IMR-90 (cell line): ENCODE data around the gene ATXN1. TPM values are rescaled to one million over a fixed set of nuclear protein-coding genes. Genes with fewer than 3 reads are reported as not detected.

Experiments used
- ATAC-seq: fragments of 200-7000 bp; cut with Tn5 transposase; 2 replicates; pipeline ENCODE4 v1.9.1; 2020; ENCODE audit warnings: low read depth, mild to moderate bottlenecking, moderate library complexity
- BruUV-seq: library from RNA; stranded (reverse); fragments of 400-500 nt; replicated peaks from 2 replicates; lab custom pipeline; 2021; lab: Mats Ljungman, UMichigan
- CTCF ChIA-PET: fragments of 300-600 bp; formaldehyde crosslinking; extraction: SDS; loops from one replicate; lab custom pipeline; 2021; ENCODE audit warnings: antibody characterized with exemption; lab: Yijun Ruan, JAX
- POLR2A ChIA-PET: fragments of 300-600 bp; sonication (Branson Sonifier 250); formaldehyde crosslinking; loops from one replicate; lab custom pipeline; 2022; ENCODE audit warnings: antibody characterized with exemption; ENCODE audit not compliant: unreplicated experiment; lab: Charles Lee
- DNase-seq: peaks from one replicate; pipeline ENCODE4 v3.0.0; 2013
- H2AFZ ChIP-seq: replicated peaks from 2 replicates; pipeline ENCODE3; 2013; ENCODE audit warnings: low read length, mild to moderate bottlenecking; ENCODE audit not compliant: poor library complexity
- H2AK5ac ChIP-seq: 2 replicates; pipeline ENCODE4 v1.6.1; 2013; ENCODE audit warnings: low read depth, low read length, inconsistent platforms
- H2AK9ac ChIP-seq: replicated peaks from 2 replicates; pipeline ENCODE3; 2013; ENCODE audit warnings: mild to moderate bottlenecking, low read depth, low read length, moderate library complexity; ENCODE audit not compliant: poor library complexity
- H2BK120ac ChIP-seq: 2 replicates; pipeline ENCODE4 v1.6.1; 2013; ENCODE audit warnings: low read depth, low read length, inconsistent platforms
- H2BK15ac ChIP-seq: 3 replicates; pipeline ENCODE4 v1.6.1; 2013; ENCODE audit warnings: low read depth, low read length, inconsistent platforms
- H2BK20ac ChIP-seq: 2 replicates; pipeline ENCODE4 v1.6.1; 2013; ENCODE audit warnings: low read depth, mild to moderate bottlenecking, inconsistent platforms, low read length, moderate library complexity
- H2BK5ac ChIP-seq: 2 replicates; pipeline ENCODE4 v1.6.1; 2013; ENCODE audit warnings: mild to moderate bottlenecking, low read depth, low read length, inconsistent platforms; ENCODE audit not compliant: poor library complexity, severe bottlenecking
- H3K14ac ChIP-seq: replicated peaks from 2 replicates; pipeline ENCODE4 v1.6.1; 2013; ENCODE audit warnings: low read depth, low read length, inconsistent platforms
- H3K18ac ChIP-seq: 2 replicates; pipeline ENCODE4 v1.6.1; 2013; ENCODE audit warnings: low read depth, low read length, control low read depth
- H3K23ac ChIP-seq: 2 replicates; pipeline ENCODE4 v1.6.1; 2013; ENCODE audit warnings: low read depth, low read length, inconsistent platforms
- H3K27ac ChIP-seq: 2 replicates; pipeline ENCODE4 v1.5.1; 2013; ENCODE audit warnings: mild to moderate bottlenecking, control low read depth, low read length; ENCODE audit not compliant: insufficient read depth
- H3K27me3 ChIP-seq: 2 replicates; pipeline ENCODE4 v1.6.1; 2013; ENCODE audit warnings: low read length; ENCODE audit not compliant: control insufficient read depth, insufficient read depth
- H3K36me3 ChIP-seq: 2 replicates; pipeline ENCODE4 v1.6.1; 2013; ENCODE audit warnings: low read length, mixed read lengths; ENCODE audit not compliant: control insufficient read depth, insufficient read depth
- H3K4ac ChIP-seq: 2 replicates; pipeline ENCODE4 v1.6.1; 2013; ENCODE audit warnings: low read depth, low read length, inconsistent platforms
- H3K4me1 ChIP-seq: 2 replicates; pipeline ENCODE4 v1.6.1; 2013; ENCODE audit warnings: low read length, mixed read lengths; ENCODE audit not compliant: control insufficient read depth, insufficient read depth
- H3K4me2 ChIP-seq: 2 replicates; pipeline ENCODE4 v1.6.1; 2013; ENCODE audit warnings: low read depth, mild to moderate bottlenecking, control low read depth, low read length, moderate library complexity
- H3K4me3 ChIP-seq: 2 replicates; pipeline ENCODE4 v1.5.1; 2013; ENCODE audit warnings: low read depth, mild to moderate bottlenecking, control low read depth, low read length, moderate library complexity; ENCODE audit not compliant: insufficient read depth
- H3K56ac ChIP-seq: 2 replicates; pipeline ENCODE4 v1.6.1; 2013; ENCODE audit warnings: low read length, inconsistent platforms; ENCODE audit not compliant: insufficient read depth; ENCODE audit errors: extremely low read depth
- H3K79me1 ChIP-seq, 2 experiments: 2 replicates each; pipeline ENCODE4 v1.6.1; 2013; ENCODE audit warnings: low read length in 2 of 2, inconsistent platforms in 1 of 2, low read depth in 1 of 2
- H3K9ac ChIP-seq: 2 replicates; pipeline ENCODE4 v1.6.1; 2013; ENCODE audit warnings: low read depth, low read length, control low read depth
- H3K9me1 ChIP-seq: 2 replicates; pipeline ENCODE4 v1.6.1; 2013; ENCODE audit warnings: low read length, inconsistent platforms; ENCODE audit not compliant: insufficient read depth
- H3K9me3 ChIP-seq: 2 replicates; pipeline ENCODE4 v1.6.1; 2013; ENCODE audit warnings: low read length; ENCODE audit not compliant: control insufficient read depth, insufficient read depth
- H4K20me1 ChIP-seq: 2 replicates; pipeline ENCODE4 v1.6.1; 2013; ENCODE audit warnings: low read length, inconsistent platforms; ENCODE audit not compliant: insufficient read depth
- H4K5ac ChIP-seq: 2 replicates; pipeline ENCODE4 v1.6.1; 2013; ENCODE audit warnings: mild to moderate bottlenecking, low read depth, low read length, control low read depth
- H4K8ac ChIP-seq, 2 experiments: 2 replicates each; pipeline ENCODE4 v1.6.1; 2013; ENCODE audit warnings: low read depth in 2 of 2, low read length in 2 of 2, control low read depth in 1 of 2, inconsistent platforms in 1 of 2
- H4K91ac ChIP-seq: 2 replicates; pipeline ENCODE4 v1.6.1; 2013; ENCODE audit warnings: low read depth, low read length, inconsistent platforms; ENCODE audit not compliant: insufficient read depth
- BHLHE40 ChIP-seq: fragments of 150-350 bp; IDR thresholded peaks from 2 replicates; pipeline ENCODE4 v1.6.1; 2016; ENCODE audit warnings: mild to moderate bottlenecking, low read depth, low read length
- CEBPB ChIP-seq: IDR thresholded peaks from 2 replicates; pipeline ENCODE4 v1.6.1; 2012; ENCODE audit warnings: low read depth, low read length, improper control_type of control experiment
- MAFK ChIP-seq: IDR thresholded peaks from 2 replicates; pipeline ENCODE4 v1.6.1; 2012; ENCODE audit warnings: low read depth, low read length, improper control_type of control experiment
- MAZ ChIP-seq: IDR thresholded peaks from 2 replicates; pipeline ENCODE4 v1.6.1; 2012; ENCODE audit warnings: low read depth, mild to moderate bottlenecking, low read length, improper control_type of control experiment, moderate library complexity, borderline replicate concordance
- NFE2L2 ChIP-seq: fragments of 150-350 bp; IDR thresholded peaks from 2 replicates; pipeline ENCODE4 v1.6.1; 2016; ENCODE audit warnings: low read depth, mild to moderate bottlenecking, low read length
- POLR2A ChIP-seq: IDR thresholded peaks from 2 replicates; pipeline ENCODE4 v1.6.1; 2012; ENCODE audit warnings: mild to moderate bottlenecking, low read depth, low read length
- RCOR1 ChIP-seq: IDR thresholded peaks from 2 replicates; pipeline ENCODE4 v1.6.1; 2012; ENCODE audit warnings: mild to moderate bottlenecking, low read length, improper control_type of control experiment; ENCODE audit not compliant: insufficient replicate concordance
- SMC3 ChIP-seq: fragments of 150-350 bp; IDR thresholded peaks from 2 replicates; pipeline ENCODE4 v1.6.1; 2016; ENCODE audit warnings: low read depth, mild to moderate bottlenecking, antibody characterized with exemption, low read length, moderate library complexity
- WGBS, 2 experiments: methylation state at CpG; one replicate each; pipeline versions ENCODE4 v1.1.5 to v1.1.7; 2013; ENCODE audit warnings: missing lambda C conversion rate in 2 of 2; ENCODE audit not compliant: insufficient read length in 1 of 2; ENCODE audit errors: extremely low coverage in 2 of 2; 5-methylcytosine and 5-hydroxymethylcytosine counted together
- dilution Hi-C: fragments of 300-500 bp; cut with HindIII; formaldehyde crosslinking; loops from one replicate; pipeline ENCODE4 v1.14.3; 2018; ENCODE audit warnings: low sequenced_read_pairs; ENCODE audit not compliant: unreplicated experiment
- in situ Hi-C: fragments of 300-500 bp; cut with MboI; formaldehyde crosslinking; loops from 3 replicates; pipeline ENCODE4 v1.14.3; 2019; ENCODE audit warnings: low sequenced_read_pairs, inconsistent platforms, mixed read lengths
- intact Hi-C: fragments of 100-400 bp; cut with micrococcal nuclease; formaldehyde crosslinking; loops from 2 replicates; pipeline ENCODE4 v1.10.0; 2022
- polyA plus RNA-seq, 3 experiments: library from polyadenylated mRNA; depleted of rRNA; stranded (reverse); fragments of >200 nt; gene quantifications; 2 replicates each; pipeline ENCODE4 v1.2.3, GENCODE V29; 2012; ENCODE audit warnings: low replicate concordance in 1 of 3
- total RNA-seq: library from RNA; depleted of rRNA; stranded (reverse); fragments of >200 nt; gene quantifications from 2 replicates; pipeline ENCODE4 v1.2.3, GENCODE V29; 2012
- TF ChIP-seq, protein P1 (sequence below): fragments of 150-350 bp; IDR thresholded peaks from 2 replicates; pipeline ENCODE4 v1.6.1; 2016; ENCODE audit warnings: low read depth, mild to moderate bottlenecking, low read length, moderate library complexity, borderline replicate concordance
- TF ChIP-seq, protein P2 (sequence below): conservative IDR thresholded peaks from 2 replicates; pipeline ENCODE4 v1.5.1; 2012; ENCODE audit warnings: mild to moderate bottlenecking, low read depth, low read length, improper control_type of control experiment

ATXN1 gene
- total and polyA plus RNA-seq, 2 of the 4 experiments (the other 2 are of a cell fraction): 7.3 to 11.1 TPM

DNA sequence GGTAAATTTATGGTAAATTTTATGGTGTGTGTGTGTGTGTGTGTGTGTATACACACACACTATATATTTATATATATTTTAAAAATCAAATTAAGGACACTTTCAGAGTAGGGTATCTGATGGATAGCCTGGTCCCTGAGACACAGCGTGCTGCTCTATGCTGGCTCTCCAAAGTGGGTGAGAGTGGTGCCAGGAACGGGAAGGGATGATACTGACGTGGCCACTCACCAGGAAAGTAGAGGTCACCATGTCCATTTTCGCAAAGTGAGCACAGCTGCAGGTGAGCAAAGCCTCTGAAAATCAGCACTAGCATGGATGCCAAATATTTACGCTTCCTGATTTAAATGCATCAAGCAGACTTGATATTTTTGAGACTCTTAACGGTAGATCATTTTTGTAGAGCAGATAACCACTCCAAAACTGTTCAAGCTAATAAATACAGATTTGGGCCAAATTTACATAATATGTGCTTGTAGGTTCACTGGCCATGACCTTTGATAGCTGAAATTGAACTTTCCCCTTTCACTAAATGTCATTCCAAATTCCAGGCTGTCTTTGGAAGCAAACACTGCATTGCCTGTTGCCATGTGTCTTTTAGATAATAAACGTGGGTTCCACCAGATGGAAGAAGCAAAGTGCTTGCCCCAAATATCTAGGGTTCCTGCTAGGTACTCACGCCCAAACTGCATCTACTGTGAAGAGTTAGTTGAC, 116.6 kb downstream of the ATXN1 start:
- no peak for DNase-seq
- no peak overlapping the region for H2BK15ac ChIP-seq
- H3K23ac ChIP-seq: no peak overlapping the region
- no peak overlapping the region for H3K4me3 ChIP-seq
- H4K20me1 ChIP-seq: peaks cover 6% of the 10 kb centered on the region; the same call in 1 of the 2 replicates
- in situ Hi-C loops: no loop called here
- no peak for ATAC-seq
- TF ChIP-seq BHLHE40: no peak
- TF ChIP-seq, protein P1, sequence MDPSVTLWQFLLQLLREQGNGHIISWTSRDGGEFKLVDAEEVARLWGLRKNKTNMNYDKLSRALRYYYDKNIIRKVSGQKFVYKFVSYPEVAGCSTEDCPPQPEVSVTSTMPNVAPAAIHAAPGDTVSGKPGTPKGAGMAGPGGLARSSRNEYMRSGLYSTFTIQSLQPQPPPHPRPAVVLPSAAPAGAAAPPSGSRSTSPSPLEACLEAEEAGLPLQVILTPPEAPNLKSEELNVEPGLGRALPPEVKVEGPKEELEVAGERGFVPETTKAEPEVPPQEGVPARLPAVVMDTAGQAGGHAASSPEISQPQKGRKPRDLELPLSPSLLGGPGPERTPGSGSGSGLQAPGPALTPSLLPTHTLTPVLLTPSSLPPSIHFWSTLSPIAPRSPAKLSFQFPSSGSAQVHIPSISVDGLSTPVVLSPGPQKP: no peak
- no peak for TF ChIP-seq CEBPB
- TF ChIP-seq MAFK: no peak
- no peak for TF ChIP-seq NFE2L2
- no peak for TF ChIP-seq MAZ
- TF ChIP-seq SMC3: no peak
- no peak for TF ChIP-seq RCOR1
- TF ChIP-seq POLR2A: no peak
- TF ChIP-seq, protein P2, sequence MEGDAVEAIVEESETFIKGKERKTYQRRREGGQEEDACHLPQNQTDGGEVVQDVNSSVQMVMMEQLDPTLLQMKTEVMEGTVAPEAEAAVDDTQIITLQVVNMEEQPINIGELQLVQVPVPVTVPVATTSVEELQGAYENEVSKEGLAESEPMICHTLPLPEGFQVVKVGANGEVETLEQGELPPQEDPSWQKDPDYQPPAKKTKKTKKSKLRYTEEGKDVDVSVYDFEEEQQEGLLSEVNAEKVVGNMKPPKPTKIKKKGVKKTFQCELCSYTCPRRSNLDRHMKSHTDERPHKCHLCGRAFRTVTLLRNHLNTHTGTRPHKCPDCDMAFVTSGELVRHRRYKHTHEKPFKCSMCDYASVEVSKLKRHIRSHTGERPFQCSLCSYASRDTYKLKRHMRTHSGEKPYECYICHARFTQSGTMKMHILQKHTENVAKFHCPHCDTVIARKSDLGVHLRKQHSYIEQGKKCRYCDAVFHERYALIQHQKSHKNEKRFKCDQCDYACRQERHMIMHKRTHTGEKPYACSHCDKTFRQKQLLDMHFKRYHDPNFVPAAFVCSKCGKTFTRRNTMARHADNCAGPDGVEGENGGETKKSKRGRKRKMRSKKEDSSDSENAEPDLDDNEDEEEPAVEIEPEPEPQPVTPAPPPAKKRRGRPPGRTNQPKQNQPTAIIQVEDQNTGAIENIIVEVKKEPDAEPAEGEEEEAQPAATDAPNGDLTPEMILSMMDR: no peak
- H4K91ac ChIP-seq: no peak overlapping the region
- no peak overlapping the region for H3K9ac ChIP-seq
- H3K4ac ChIP-seq: no peak overlapping the region
- ChIA-PET POLR2A (no interaction called here), CTCF (no interaction called here)
- H3K9me3 ChIP-seq: no peaks in the 10 kb centered on the region
- H3K79me1 ChIP-seq: peaks cover 9 to 10% of the 10 kb centered on the region in 2 experiments; a peak in 3 of 4 replicates
- H2BK5ac ChIP-seq: no peak overlapping the region
- intact Hi-C loops: no loop called here
- no peak overlapping the region for H4K8ac ChIP-seq
- H3K27me3 ChIP-seq: no peaks in the 10 kb centered on the region
- no peak overlapping the region for H2BK20ac ChIP-seq
- H2AFZ ChIP-seq: no peak overlapping the region
- 0 out of 2 replicates have a peak, but pooled peaks cover 5% of the 10 kb centered on the region for H3K9me1 ChIP-seq
- H3K27ac ChIP-seq: no peak overlapping the region
- 87% methylated on average over 7 of the region's 8 CpGs; no CpG with 5 or more reads in 1 of the 2 experiments for WGBS, 2 experiments
- BruUV-seq: no TSS peak
- H3K4me1 ChIP-seq: peaks cover 2% of the 10 kb centered on the region; the same call in 1 of the 2 replicates
- H3K14ac ChIP-seq: no peak overlapping the region
- peaks cover 13% of the 10 kb centered on the region for H3K36me3 ChIP-seq
- H3K56ac ChIP-seq: no peak overlapping the region
- no peak overlapping the region for H2AK5ac ChIP-seq
- H3K18ac ChIP-seq: no peak overlapping the region
- H2BK120ac ChIP-seq: no peak overlapping the region
- H3K4me2 ChIP-seq: no peak overlapping the region
- dilution Hi-C loops: no loop called here
- H2AK9ac ChIP-seq: no peak overlapping the region
- no peak overlapping the region for H4K5ac ChIP-seq
